HEK293T (cell line): Measurements from ENCODE around the gene GRXCR1.

ENCODE experiments used
- CTCF ChIA-PET: fragments of 350-600 bp; formaldehyde crosslinking; extraction: SDS; loops from one replicate; lab custom pipeline; 2021; ENCODE audit warnings: antibody characterized with exemption, inconsistent platforms; lab: Yijun Ruan, JAX
- POLR2A ChIA-PET: fragments of 350-600 bp; formaldehyde crosslinking; extraction: SDS; loops from one replicate; lab custom pipeline; 2020; ENCODE audit warnings: antibody characterized with exemption, inconsistent platforms; lab: Yijun Ruan, JAX
- DNase-seq: peaks from one replicate; pipeline ENCODE4 v3.0.0; 2012; ENCODE audit warnings: mixed read lengths; ENCODE audit errors: extremely low spot score
- ARNT ChIP-seq: fragments of 450-650 bp; IDR thresholded peaks from 2 replicates; pipeline ENCODE4 v1.6.1; 2017; ENCODE audit warnings: mild to moderate bottlenecking
- BHLHE40 ChIP-seq: fragments of 450-650 bp; IDR thresholded peaks from 2 replicates; pipeline ENCODE4 v1.6.1; 2016; ENCODE audit warnings: mild to moderate bottlenecking, moderate library complexity, borderline replicate concordance
- CTBP1 ChIP-seq: fragments of 450-650 bp; IDR thresholded peaks from 2 replicates; pipeline ENCODE4 v1.6.1; 2016; ENCODE audit warnings: borderline replicate concordance
- ELF4 ChIP-seq: fragments of 450-650 bp; IDR thresholded peaks from 2 replicates; pipeline ENCODE4 v1.6.1; 2017; ENCODE audit warnings: antibody characterized with exemption
- FOXA1 ChIP-seq: fragments of 450-650 bp; IDR thresholded peaks from 2 replicates; pipeline ENCODE4 v1.6.1; 2016; ENCODE audit warnings: mild to moderate bottlenecking
- FOXK2 ChIP-seq: fragments of 450-650 bp; IDR thresholded peaks from 2 replicates; pipeline ENCODE4 v1.6.1; 2016; ENCODE audit warnings: mild to moderate bottlenecking
- FOXM1 ChIP-seq: fragments of 450-650 bp; IDR thresholded peaks from 2 replicates; pipeline ENCODE4 v1.6.1; 2017; ENCODE audit warnings: mild to moderate bottlenecking, borderline replicate concordance
- HDGF ChIP-seq: fragments of 450-650 bp; IDR thresholded peaks from 2 replicates; pipeline ENCODE4 v1.6.1; 2017; ENCODE audit warnings: antibody characterized with exemption, borderline replicate concordance
- L3MBTL2 ChIP-seq: fragments of 450-650 bp; conservative IDR thresholded peaks from 2 replicates; pipeline ENCODE4 v1.6.1; 2016; ENCODE audit warnings: mild to moderate bottlenecking
- LEF1 ChIP-seq: fragments of 450-650 bp; IDR thresholded peaks from 2 replicates; pipeline ENCODE4 v1.6.1; 2017; ENCODE audit warnings: mild to moderate bottlenecking, borderline replicate concordance
- NFRKB ChIP-seq: fragments of 450-650 bp; IDR thresholded peaks from 2 replicates; pipeline ENCODE4 v1.6.1; 2016; ENCODE audit warnings: mild to moderate bottlenecking, moderate library complexity
- SP1 ChIP-seq: fragments of 450-650 bp; IDR thresholded peaks from 2 replicates; pipeline ENCODE4 v1.6.1; 2017
- SUZ12 ChIP-seq: fragments of 450-650 bp; IDR thresholded peaks from 2 replicates; pipeline ENCODE4 v1.6.1; 2016; ENCODE audit warnings: mild to moderate bottlenecking
- TARDBP ChIP-seq: fragments of 450-650 bp; IDR thresholded peaks from 2 replicates; pipeline ENCODE4 v1.6.1; 2016
- ZNF384 ChIP-seq: fragments of 450-650 bp; IDR thresholded peaks from 2 replicates; pipeline ENCODE4 v1.6.1; 2016
- TF ChIP-seq, protein P1 (sequence below): fragments of 450-650 bp; IDR thresholded peaks from 2 replicates; pipeline ENCODE4 v1.6.1; 2016

GRXCR1 gene

DNA sequence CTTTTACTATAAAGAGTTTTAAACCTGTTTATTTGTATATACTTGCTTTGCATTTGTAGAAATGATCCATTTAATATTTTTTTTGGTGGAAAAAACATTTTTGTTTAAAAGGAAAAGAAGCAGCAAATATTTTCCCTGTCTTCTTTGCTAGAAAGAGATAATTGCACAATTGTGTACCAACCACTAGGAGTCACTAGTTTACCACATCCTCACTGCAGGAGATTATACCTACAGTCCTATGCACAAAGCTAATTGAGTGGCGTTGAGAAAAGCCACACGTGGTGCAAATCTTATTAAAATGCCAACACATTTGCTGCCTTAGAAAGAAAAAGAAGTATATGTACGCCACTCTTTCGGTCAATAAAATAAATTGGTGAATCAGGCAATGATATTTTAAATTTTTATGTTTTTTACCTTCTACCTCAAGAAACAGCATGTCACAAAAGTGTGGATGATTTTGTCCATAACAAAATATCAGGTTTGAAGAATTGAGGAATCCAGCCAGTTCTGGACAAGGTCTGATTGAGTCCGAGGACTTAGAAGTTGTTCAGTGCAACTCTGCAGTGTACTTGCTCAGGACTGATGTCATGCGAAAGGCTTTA lies 102.9 kb downstream of the GRXCR1 start:
- ChIA-PET POLR2A (no interaction called here), CTCF (no interaction called here)
- TF ChIP-seq BHLHE40 (no peak), L3MBTL2 (no peak), NFRKB (no peak)
- TF ChIP-seq, protein P1, sequence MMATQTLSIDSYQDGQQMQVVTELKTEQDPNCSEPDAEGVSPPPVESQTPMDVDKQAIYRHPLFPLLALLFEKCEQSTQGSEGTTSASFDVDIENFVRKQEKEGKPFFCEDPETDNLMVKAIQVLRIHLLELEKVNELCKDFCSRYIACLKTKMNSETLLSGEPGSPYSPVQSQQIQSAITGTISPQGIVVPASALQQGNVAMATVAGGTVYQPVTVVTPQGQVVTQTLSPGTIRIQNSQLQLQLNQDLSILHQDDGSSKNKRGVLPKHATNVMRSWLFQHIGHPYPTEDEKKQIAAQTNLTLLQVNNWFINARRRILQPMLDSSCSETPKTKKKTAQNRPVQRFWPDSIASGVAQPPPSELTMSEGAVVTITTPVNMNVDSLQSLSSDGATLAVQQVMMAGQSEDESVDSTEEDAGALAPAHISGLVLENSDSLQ = no peak
- DNase-seq = peak; percentile 41

DNA sequence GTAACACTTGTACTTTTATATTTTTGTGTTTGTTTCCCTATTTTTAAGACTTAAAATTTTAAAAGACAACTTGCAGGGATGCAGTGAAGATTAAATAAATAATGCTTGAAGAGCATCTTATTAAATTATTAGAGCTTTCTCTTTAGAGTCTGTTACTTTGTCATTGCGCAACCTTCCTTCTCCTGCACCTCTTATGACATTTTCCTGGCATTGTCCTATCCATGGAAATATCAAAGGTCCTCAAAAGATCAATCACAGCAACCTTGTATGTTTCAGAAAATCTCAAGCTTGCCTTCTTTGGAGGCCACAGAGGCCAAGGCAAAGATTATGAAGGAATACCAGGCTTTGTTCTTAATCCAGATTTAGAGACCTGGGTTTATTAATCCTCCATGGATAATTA lies 116.3 kb downstream of the GRXCR1 start:
- DNase-seq = no peak
- POLR2A ChIA-PET = no interaction called here
- no peak for TF ChIP-seq L3MBTL2
- no peak for TF ChIP-seq FOXM1
- TF ChIP-seq SUZ12 = no peak
- TF ChIP-seq ARNT = no peak
- no peak for TF ChIP-seq TARDBP
- no peak for TF ChIP-seq NFRKB
- no peak for TF ChIP-seq SP1
- no peak for TF ChIP-seq ELF4
- TF ChIP-seq BHLHE40 = no peak
- no peak for TF ChIP-seq LEF1
- TF ChIP-seq FOXK2 = no peak
- no peak for TF ChIP-seq ZNF384
- no peak for TF ChIP-seq FOXA1
- TF ChIP-seq, protein P1 = no peak
- no peak for TF ChIP-seq CTBP1
- TF ChIP-seq HDGF = no peak
- CTCF ChIA-PET = no interaction called here

DNA sequence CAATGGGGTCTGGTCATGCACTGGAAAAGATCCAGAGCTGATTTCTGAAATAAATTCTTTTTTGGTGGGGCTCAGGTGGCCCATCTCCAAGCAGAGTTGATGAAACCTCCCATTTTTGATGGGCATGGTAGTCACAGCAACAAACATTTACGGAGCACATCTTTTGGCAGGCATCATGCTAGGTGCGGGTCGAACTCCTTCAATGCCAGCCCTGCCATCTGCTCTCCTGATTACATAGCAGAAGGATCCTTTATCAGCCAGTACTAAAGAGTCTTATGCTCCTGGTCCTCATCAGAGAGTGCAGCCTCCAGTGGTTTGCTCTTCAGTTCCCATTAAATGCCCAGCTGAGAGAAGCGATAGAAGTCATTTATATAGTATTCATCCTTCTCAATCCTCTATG lies 121.7 kb downstream of the GRXCR1 start:
- TF ChIP-seq, protein P1 = no peak
- no peak for TF ChIP-seq SUZ12
- no peak for TF ChIP-seq ELF4
- no peak for TF ChIP-seq ARNT
- no peak for TF ChIP-seq CTBP1
- TF ChIP-seq ZNF384 = no peak
- no peak for TF ChIP-seq FOXM1
- no peak for TF ChIP-seq TARDBP
- DNase-seq = no peak
- ChIA-PET POLR2A (no interaction called here), CTCF (no interaction called here)

DNA sequence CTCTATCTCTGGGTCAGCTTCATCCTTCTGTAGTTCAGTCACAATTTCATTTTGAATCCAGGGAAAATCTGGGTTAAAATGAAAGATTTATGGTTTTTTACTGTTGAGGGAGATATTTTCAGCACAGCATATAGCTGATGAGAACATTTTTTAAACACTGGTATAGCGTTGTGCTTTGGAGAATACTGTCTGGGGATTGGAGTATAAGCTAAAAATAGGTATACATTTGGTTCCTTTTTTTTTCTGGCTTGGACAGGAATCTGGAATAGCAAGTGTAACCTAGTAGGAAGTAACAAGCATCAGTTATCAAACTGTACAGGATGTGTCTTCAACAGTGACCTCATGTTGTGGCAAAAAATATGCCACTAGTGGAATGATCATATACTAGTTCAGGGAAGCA lies 149.1 kb downstream of the GRXCR1 start:
- DNase-seq = no peak
- ChIA-PET CTCF (no interaction called here), POLR2A (no interaction called here)
- TF ChIP-seq SUZ12 (no peak), L3MBTL2 (no peak), CTBP1 (no peak), HDGF (no peak), TARDBP (no peak), NFRKB (no peak), SP1 (no peak), FOXM1 (no peak), BHLHE40 (no peak), FOXK2 (no peak), ARNT (no peak), LEF1 (no peak), ZNF384 (no peak), FOXA1 (no peak), ELF4 (no peak)
- TF ChIP-seq, protein P1 = no peak

DNA sequence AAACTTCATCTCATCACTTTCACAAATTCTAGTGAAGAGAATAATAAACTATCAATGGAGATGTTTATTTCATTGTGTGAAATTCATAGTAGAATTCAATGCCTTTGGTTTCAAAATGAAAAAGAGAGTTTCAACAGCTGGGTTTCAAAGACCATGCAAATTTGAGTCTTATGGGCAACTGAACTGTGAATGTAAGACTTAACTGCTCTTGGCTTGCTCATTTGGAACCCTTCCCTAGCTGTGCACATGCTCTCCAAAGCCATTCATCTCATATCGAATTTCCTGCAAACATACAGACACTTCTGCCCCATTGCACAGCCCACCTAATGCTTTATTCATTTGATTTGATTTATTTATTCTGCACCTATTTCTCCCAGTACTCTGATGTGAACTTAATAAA lies 154.5 kb downstream of the GRXCR1 start:
- POLR2A ChIA-PET = no interaction called here

More for the DNA sequence above, 154.5 kb downstream of the GRXCR1 start:
- DNase-seq = no peak
- CTCF ChIA-PET = no interaction called here
- TF ChIP-seq L3MBTL2 (no peak), FOXM1 (no peak), TARDBP (no peak), BHLHE40 (no peak), LEF1 (no peak), NFRKB (no peak), HDGF (no peak), ZNF384 (no peak), SUZ12 (no peak), ELF4 (no peak), FOXA1 (no peak), SP1 (no peak), ARNT (no peak)
